OCI-LY7 (cell line): Measurements from ENCODE around the gene OSBPL3. TPM values are rescaled to one million over a fixed set of nuclear protein-coding genes. Genes with fewer than 3 reads are reported as not detected.

ENCODE experiments used
- BruUV-seq: library from RNA; stranded (reverse); fragments of 400-500 nt; replicated peaks from 2 replicates; lab custom pipeline; 2021; lab: Mats Ljungman, UMichigan
- CTCF ChIA-PET: fragments of 300-600 bp; sonication (Branson Sonifier 250); formaldehyde crosslinking; loops from one replicate; lab custom pipeline; 2022; ENCODE audit warnings: antibody characterized with exemption; ENCODE audit not compliant: unreplicated experiment; lab: Charles Lee
- POLR2A ChIA-PET: fragments of 300-600 bp; sonication (Branson Sonifier 250); formaldehyde crosslinking; loops from one replicate; lab custom pipeline; 2022; ENCODE audit warnings: antibody characterized with exemption; lab: Charles Lee
- DNase-seq: peaks from one replicate; pipeline ENCODE4 v3.0.0-alpha.2; 2015; ENCODE audit warnings: low spot score
- H2AFZ ChIP-seq: fragments of 200-600 bp; sonication (generic), shearing (Covaris generic); 2 replicates; pipeline ENCODE4 v1.6.1; 2014; ENCODE audit warnings: mild to moderate bottlenecking, antibody characterized with exemption, low read length, moderate library complexity
- H3K27ac ChIP-seq: fragments of 200-600 bp; sonication (generic); 2 replicates; pipeline ENCODE4 v1.5.1; 2014; ENCODE audit warnings: mixed run types, low read depth, mild to moderate bottlenecking, moderate library complexity, low read length, inconsistent platforms; ENCODE audit not compliant: poor library complexity, severe bottlenecking
- H3K36me3 ChIP-seq: fragments of 200-600 bp; sonication (generic); 2 replicates; pipeline ENCODE4 v1.6.1; 2014; ENCODE audit warnings: mild to moderate bottlenecking, antibody characterized with exemption, low read length, moderate library complexity, mixed read lengths; ENCODE audit not compliant: insufficient read depth
- H3K4me1 ChIP-seq: fragments of 200-600 bp; sonication (generic); 2 replicates; pipeline ENCODE4 v1.5.1; 2014; ENCODE audit warnings: mild to moderate bottlenecking, low read length; ENCODE audit not compliant: insufficient read depth, poor library complexity, severe bottlenecking
- H3K4me2 ChIP-seq: fragments of 200-600 bp; sonication (generic); 2 replicates; pipeline ENCODE4 v1.6.1; 2014; ENCODE audit warnings: mild to moderate bottlenecking, low read length
- H3K4me3 ChIP-seq: fragments of 200-600 bp; sonication (generic); 2 replicates; pipeline ENCODE4 v1.5.1; 2014; ENCODE audit warnings: mild to moderate bottlenecking, low read depth, low read length; ENCODE audit not compliant: poor library complexity, severe bottlenecking
- H3K79me2 ChIP-seq: fragments of 200-600 bp; sonication (generic); 2 replicates; pipeline ENCODE4 v1.6.1; 2016; ENCODE audit warnings: low read depth, mild to moderate bottlenecking, low read length, moderate library complexity, mixed read lengths; ENCODE audit not compliant: insufficient read depth
- H3K9me2 ChIP-seq: fragments of 200-600 bp; sonication (generic); 2 replicates; pipeline ENCODE4 v1.6.1; 2016; ENCODE audit warnings: mild to moderate bottlenecking, low read length, mixed read lengths; ENCODE audit not compliant: insufficient read depth
- H3K9me3 ChIP-seq: fragments of 200-600 bp; sonication (generic); 2 replicates; pipeline ENCODE4 v1.6.1; 2014; ENCODE audit warnings: mild to moderate bottlenecking, mixed run types, low read length, mixed read lengths
- H4K20me1 ChIP-seq: fragments of 200-600 bp; sonication (generic); 2 replicates; pipeline ENCODE4 v1.6.1; 2014; ENCODE audit warnings: mild to moderate bottlenecking, antibody characterized with exemption, low read length, moderate library complexity, mixed read lengths; ENCODE audit not compliant: insufficient read depth
- EZH2phosphoT487 ChIP-seq: fragments of 200-600 bp; sonication (generic); IDR thresholded peaks from 2 replicates; pipeline ENCODE4 v1.6.1; 2018; ENCODE audit warnings: low read depth, borderline replicate concordance, mild to moderate bottlenecking, mixed run types, antibody characterized with exemption, low read length, moderate library complexity, mixed read lengths
- intact Hi-C: fragments of 100-400 bp; cut with micrococcal nuclease; formaldehyde crosslinking; loops from one replicate; pipeline ENCODE4 v1.10.0; 2022; ENCODE audit not compliant: unreplicated experiment
- total RNA-seq, 2 experiments: library from RNA; depleted of rRNA in 1 of 2; stranded (reverse); fragments of >200 nt in 1 of 2; shearing (Covaris generic) in 1 of 2; gene quantifications; 2 replicates each; pipeline ENCODE4 v1.2.3, GENCODE V29; 2014 to 2022
- TF ChIP-seq, protein P1 (sequence below): fragments of 200-600 bp; sonication (generic); conservative IDR thresholded peaks from 2 replicates; pipeline ENCODE4 v1.5.1; 2014; ENCODE audit warnings: mild to moderate bottlenecking, antibody characterized with exemption, low read length, moderate library complexity, mixed read lengths

Gene OSBPL3
- total RNA-seq, 2 experiments from 2014 or later: 28.7 to 79.9 TPM

DNA sequence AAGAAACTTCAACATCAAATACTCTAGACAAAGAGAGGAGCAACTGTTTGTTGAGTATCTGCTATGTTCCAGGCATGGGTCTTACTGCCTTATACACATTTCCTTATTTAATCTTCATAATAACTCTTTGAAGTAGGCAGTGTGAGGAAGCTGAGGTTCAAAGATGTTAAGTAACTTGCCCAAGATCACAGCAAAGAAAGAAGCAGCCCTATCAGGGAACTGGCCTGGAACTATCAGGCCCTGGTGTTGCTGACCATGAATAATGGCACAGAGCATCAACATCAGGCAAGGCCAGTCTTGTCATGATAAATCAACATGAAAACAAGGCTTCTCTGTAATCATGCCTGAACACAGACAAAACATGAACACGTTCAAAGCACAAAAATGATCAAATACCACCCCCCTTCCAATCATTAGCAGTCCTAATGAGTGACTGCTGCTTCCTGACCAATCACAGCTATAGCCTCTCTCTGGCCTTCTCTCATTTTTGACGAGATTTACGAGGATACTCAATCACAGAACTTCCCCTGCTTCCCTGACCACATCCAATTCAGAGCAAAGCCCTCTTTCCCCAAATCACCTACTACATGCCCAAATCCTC lies 225.0 kb downstream of the OSBPL3 start:
- H3K9me3 ChIP-seq: no peaks in the 10 kb centered on the region
- H3K36me3 ChIP-seq: no peaks in the 10 kb centered on the region
- H3K4me1 ChIP-seq: no peaks in the 10 kb centered on the region
- no peaks in the 10 kb centered on the region for H3K79me2 ChIP-seq
- H3K4me3 ChIP-seq: no peak overlapping the region
- H3K27ac ChIP-seq: no peak overlapping the region
- no peak for DNase-seq
- H4K20me1 ChIP-seq: no peaks in the 10 kb centered on the region
- intact Hi-C loops: no loop called here
- TF ChIP-seq, protein P1, sequence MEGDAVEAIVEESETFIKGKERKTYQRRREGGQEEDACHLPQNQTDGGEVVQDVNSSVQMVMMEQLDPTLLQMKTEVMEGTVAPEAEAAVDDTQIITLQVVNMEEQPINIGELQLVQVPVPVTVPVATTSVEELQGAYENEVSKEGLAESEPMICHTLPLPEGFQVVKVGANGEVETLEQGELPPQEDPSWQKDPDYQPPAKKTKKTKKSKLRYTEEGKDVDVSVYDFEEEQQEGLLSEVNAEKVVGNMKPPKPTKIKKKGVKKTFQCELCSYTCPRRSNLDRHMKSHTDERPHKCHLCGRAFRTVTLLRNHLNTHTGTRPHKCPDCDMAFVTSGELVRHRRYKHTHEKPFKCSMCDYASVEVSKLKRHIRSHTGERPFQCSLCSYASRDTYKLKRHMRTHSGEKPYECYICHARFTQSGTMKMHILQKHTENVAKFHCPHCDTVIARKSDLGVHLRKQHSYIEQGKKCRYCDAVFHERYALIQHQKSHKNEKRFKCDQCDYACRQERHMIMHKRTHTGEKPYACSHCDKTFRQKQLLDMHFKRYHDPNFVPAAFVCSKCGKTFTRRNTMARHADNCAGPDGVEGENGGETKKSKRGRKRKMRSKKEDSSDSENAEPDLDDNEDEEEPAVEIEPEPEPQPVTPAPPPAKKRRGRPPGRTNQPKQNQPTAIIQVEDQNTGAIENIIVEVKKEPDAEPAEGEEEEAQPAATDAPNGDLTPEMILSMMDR: no peak
- TF ChIP-seq EZH2phosphoT487: no peak
- no TSS peak for BruUV-seq
- ChIA-PET CTCF (no interaction called here), POLR2A (interaction anchor here (1.7 kb wide), 1 partner anchor 9 kb away, joined by 5 read pairs; no protein-coding TSS in a partner anchor)
- no peak overlapping the region for H2AFZ ChIP-seq
- no peak overlapping the region for H3K4me2 ChIP-seq
- H3K9me2 ChIP-seq: no peaks in the 10 kb centered on the region

DNA sequence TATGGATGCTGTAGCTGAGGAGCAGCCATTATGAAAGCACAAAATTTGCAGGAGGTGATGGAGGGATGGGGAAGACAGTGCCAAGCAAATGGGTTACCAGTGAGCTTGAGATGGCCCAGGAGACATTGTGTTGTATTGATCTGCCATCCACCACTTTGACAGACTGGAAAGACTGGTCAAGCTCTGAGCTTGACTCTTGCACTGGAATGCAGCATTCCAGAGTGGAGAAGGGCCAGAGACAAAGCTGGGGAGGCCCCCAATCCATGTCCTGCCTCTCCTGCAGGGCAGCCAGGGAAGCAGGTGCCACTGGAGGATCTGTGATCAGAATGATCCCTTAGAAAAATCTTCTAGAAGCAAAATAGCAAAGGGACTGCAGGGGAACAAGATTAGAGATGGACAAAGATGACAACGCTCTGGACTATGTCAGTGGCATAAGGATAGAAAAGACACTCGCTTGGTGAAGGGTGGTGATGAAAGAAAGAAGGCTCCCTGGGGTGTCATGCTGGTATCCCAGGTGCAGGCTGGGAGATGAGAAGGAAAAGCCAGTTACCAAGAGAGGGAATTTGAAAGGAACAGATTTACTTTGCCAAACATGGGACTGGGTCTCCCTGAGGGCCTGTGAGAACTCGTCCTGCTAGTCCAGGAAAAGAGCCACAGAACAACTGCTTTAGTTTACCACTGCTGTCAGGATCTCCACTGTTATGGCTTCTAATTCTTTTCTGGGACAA lies 227.7 kb downstream of the OSBPL3 start:
- Histone ChIP-seq H3K36me3 (no peaks in the 10 kb centered on the region), H2AFZ (no peak overlapping the region), H3K4me1 (no peaks in the 10 kb centered on the region), H3K4me3 (no peak overlapping the region), H3K9me3 (no peaks in the 10 kb centered on the region), H4K20me1 (no peaks in the 10 kb centered on the region), H3K4me2 (no peak overlapping the region), H3K79me2 (no peaks in the 10 kb centered on the region), H3K27ac (no peak overlapping the region), H3K9me2 (no peaks in the 10 kb centered on the region)
- ChIA-PET POLR2A (interaction anchor here (0.6 to 2.1 kb wide), 4 partner anchors 8 to 19 kb away, joined by 3 to 8 read pairs (median 4); no protein-coding TSS in a partner anchor), CTCF (interaction anchor here (0.7 kb wide), 1 partner anchor 60 kb away, joined by 3 read pairs; no protein-coding TSS in a partner anchor)
- no peak for TF ChIP-seq EZH2phosphoT487
- TF ChIP-seq, protein P1: no peak
- intact Hi-C loops: no loop called here
- DNase-seq: no peak
- BruUV-seq: no TSS peak
